K562 (cell line): ENCODE results near the gene CTU1. TPM values are rescaled to one million over a fixed set of nuclear protein-coding genes. Genes with fewer than 3 reads are reported as not detected.

Experiments
- DNMT1 ChIP-seq: fragments of 450-650 bp; IDR thresholded peaks from 2 replicates; pipeline ENCODE4 v1.6.1; 2016; ENCODE audit warnings: antibody characterized with exemption, mild to moderate bottlenecking
- FOXA3 ChIP-seq, 2 experiments: fragments of 450-650 bp in 1 of 2; sonication (generic) in 1 of 2; formaldehyde crosslinking; IDR thresholded peaks in 1 of 2; conservative IDR thresholded peaks in 1 of 2; 2 replicates each; pipeline versions ENCODE4 v1.4.0 to v1.8.0; 2020 to 2022; ENCODE audit warnings: mild to moderate bottlenecking in 2 of 2, missing genetic modification reagents in 1 of 2
- FUS ChIP-seq: fragments of 200-400 bp; formaldehyde crosslinking; optimal IDR thresholded peaks from 2 replicates; pipeline ENCODE3; 2017; ENCODE audit warnings: low read depth, low read length
- GTF2F1 ChIP-seq: IDR thresholded peaks from 2 replicates; pipeline ENCODE4 v1.6.1; 2011; ENCODE audit warnings: low read depth, low read length, improper control_type of control experiment
- HMGXB4 ChIP-seq: sonication (generic); formaldehyde crosslinking; IDR thresholded peaks from 2 replicates; pipeline ENCODE4 v1.8.1; 2023; ENCODE audit warnings: mild to moderate bottlenecking, missing genetic modification reagents
- KDM2B ChIP-seq: fragments of 250-450 bp; sonication (Bioruptor Pico); IDR thresholded peaks from 2 replicates; pipeline ENCODE4 v1.8.0; 2021; ENCODE audit warnings: mild to moderate bottlenecking, moderate library complexity
- MXI1 ChIP-seq: IDR thresholded peaks from 2 replicates; pipeline ENCODE4 v1.6.1; 2011; ENCODE audit warnings: low read depth, mild to moderate bottlenecking, improper control_type of control experiment, low read length
- NR2C1 ChIP-seq, 2 experiments: fragments of 450-650 bp; IDR thresholded peaks; 2 replicates each; pipeline ENCODE4 v1.6.1; 2017; ENCODE audit warnings: mild to moderate bottlenecking in 2 of 2, antibody characterized with exemption in 1 of 2, inconsistent platforms in 1 of 2, missing compliant biosample characterization in 1 of 2, missing genetic modification characterization in 1 of 2
- OTX1 ChIP-seq: fragments of 450-650 bp; formaldehyde crosslinking; IDR thresholded peaks from 2 replicates; pipeline ENCODE4 v1.4.0; 2022; ENCODE audit warnings: mild to moderate bottlenecking
- PTRF ChIP-seq: fragments of 450-650 bp; IDR thresholded peaks from 2 replicates; pipeline ENCODE4 v1.6.1; 2016; ENCODE audit warnings: mild to moderate bottlenecking, missing genetic modification characterization, missing compliant biosample characterization
- SMARCA5 ChIP-seq: fragments of 450-650 bp; IDR thresholded peaks from 2 replicates; pipeline ENCODE4 v1.6.1; 2016
- SPI1 ChIP-seq: IDR thresholded peaks from 2 replicates; pipeline ENCODE4 v1.6.1; 2011; ENCODE audit warnings: low read depth, low read length, control low read depth, borderline replicate concordance
- TAF9B ChIP-seq: fragments of 450-650 bp; IDR thresholded peaks from 2 replicates; pipeline ENCODE4 v1.6.1; 2018; ENCODE audit warnings: mild to moderate bottlenecking; ENCODE audit not compliant: partially characterized antibody
- ZBTB17 ChIP-seq: fragments of 450-650 bp; formaldehyde crosslinking; IDR thresholded peaks from 2 replicates; pipeline ENCODE4 v1.4.0; 2020; ENCODE audit warnings: mild to moderate bottlenecking
- ZBTB40 ChIP-seq, 2 experiments: fragments of 450-650 bp in 1 of 2; sonication (generic) in 1 of 2; formaldehyde crosslinking in 1 of 2; IDR thresholded peaks; 2 replicates each; pipeline versions ENCODE4 v1.7.1 to v1.9.0; 2016 to 2022; ENCODE audit warnings: inconsistent platforms in 1 of 2, mild to moderate bottlenecking in 1 of 2, missing genetic modification reagents in 1 of 2
- ZFP1 ChIP-seq: fragments of 450-650 bp; formaldehyde crosslinking; IDR thresholded peaks from 2 replicates; pipeline ENCODE4 v1.4.0; 2020; ENCODE audit warnings: mild to moderate bottlenecking, mixed read lengths
- ZKSCAN1 ChIP-seq: fragments of 150-350 bp; IDR thresholded peaks from 2 replicates; pipeline ENCODE4 v1.6.1; 2016; ENCODE audit warnings: low read depth, low read length
- ZNF124 ChIP-seq: sonication (generic); formaldehyde crosslinking; IDR thresholded peaks from 2 replicates; pipeline ENCODE4 v1.8.1; 2022; ENCODE audit warnings: missing genetic modification reagents
- polyA plus RNA-seq, 8 experiments: library from polyadenylated mRNA; depleted of rRNA in 4 of 8; stranded (reverse) in 5 of 8; unstranded in 3 of 8; fragments of >200 nt; fragmentation: Nextera tagmentation in 2 of 8; fragmentation: Illumina TruSeq in 1 of 8; extraction: Ambion mirVana in 2 of 8; extraction: Trizol in 1 of 8; gene quantifications; 2 replicates each; pipeline versions ENCODE4 v1.2.1 to v1.2.3, GENCODE V29; 2011 to 2014; ENCODE audit warnings: inconsistent platforms in 1 of 8, missing spikeins in 1 of 8
- total RNA-seq, 7 experiments: library from RNA; depleted of rRNA in 6 of 7; stranded (reverse); fragments of >200 nt in 6 of 7; fragmentation: Illumina TruSeq in 2 of 7; extraction: Trizol in 2 of 7; gene quantifications; 2 replicates each; pipeline versions ENCODE4 v1.2.1 to v1.2.3, GENCODE V29; 2011 to 2021; ENCODE audit warnings: low replicate concordance in 1 of 7

CTU1 gene
- total and polyA plus RNA-seq, 9 of the 15 experiments (the other 6 are each of a cell fraction or from before 2014, with no cell fraction given): 0.03 to 18.4 (median 2.3) TPM; not detected in 1

DNA sequence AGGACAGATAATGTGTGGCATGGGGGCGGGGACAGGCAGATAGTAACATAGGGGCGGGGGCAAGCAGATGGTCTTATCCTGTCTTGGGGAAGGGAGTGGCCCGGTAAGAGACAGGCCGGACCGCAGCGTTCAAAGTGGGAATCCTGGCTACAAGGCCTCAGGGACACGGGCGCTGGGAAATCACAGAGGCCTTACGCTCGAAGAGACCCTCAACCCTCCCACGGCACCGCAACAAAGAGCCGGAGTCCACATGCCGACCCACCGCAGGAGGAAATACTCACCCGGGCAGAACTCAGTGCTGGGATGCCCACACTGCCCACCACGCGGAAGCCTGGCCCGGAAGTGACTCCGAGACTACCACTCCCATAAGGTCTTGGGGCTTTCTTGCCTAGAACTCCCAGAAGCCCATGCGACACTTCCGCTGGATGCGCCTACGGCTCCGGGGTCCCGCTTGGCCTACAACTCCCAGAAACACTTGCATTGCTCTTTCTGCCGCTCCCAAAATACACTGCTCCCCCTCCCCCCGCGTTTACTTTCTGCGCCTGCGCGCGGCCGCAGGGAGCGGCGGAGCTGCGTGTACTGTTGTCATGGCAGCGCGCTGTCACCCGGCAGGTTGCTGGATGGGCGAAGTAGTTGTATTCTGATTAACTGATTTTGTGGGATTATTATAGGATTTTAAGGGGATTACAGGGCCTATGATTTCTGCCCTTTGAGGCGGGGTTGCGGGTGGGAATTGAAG, at the start of gene CTU1 (continued):
- TF ChIP-seq ZBTB40 (IDR thresholded peaks at IDR 0.05) (peak; percentile 96), ZBTB40 (CRISPR knock-in tag; IDR thresholded peaks at IDR 0.05) (no peak), FOXA3 (CRISPR knock-in tag; conservative IDR thresholded peaks at IDR 0.05 in 1 of 2, IDR thresholded peaks at IDR 0.05 in 1 of 2) (no peak), FUS (no peak), GTF2F1 (no peak; the same call in 1 of the 2 replicates), NR2C1 (IDR thresholded peaks at IDR 0.05) (peak; percentile 83), NR2C1 (tag; IDR thresholded peaks at IDR 0.05) (peak; percentile 91), ZKSCAN1 (no peak), TAF9B (no peak), HMGXB4 (CRISPR knock-in tag) (no peak), PTRF (tag) (no peak), ZFP1 (CRISPR knock-in tag) (no peak), SPI1 (0 out of 2 replicates have a peak, but pooled peaks have one; percentile 53), SMARCA5 (no peak), KDM2B (CRISPR knock-in tag) (no peak), MXI1 (peak; percentile 93), DNMT1 (no peak), ZNF124 (CRISPR knock-in tag) (no peak), ZBTB17 (CRISPR knock-in tag) (no peak), OTX1 (CRISPR knock-in tag) (peak; percentile 68; the same call in 1 of the 2 replicates)
